ENCODE measurements around the gene SENP3. TPM values are rescaled to one million over a fixed set of nuclear protein-coding genes. Genes with fewer than 3 reads are reported as not detected.

The SENP3 gene
- total and polyA plus RNA-seq, 2 of the 13 experiments (the other 11 are each of a cell fraction or from before 2014, with no cell fraction given): 55.8 to 75.4 TPM

GRCh38 chr17:7572338-7572587 is 10.5 kb downstream of the SENP3 start (continued):
- TF ChIP-seq ZNF281 (CRISPR knock-in tag; IDR thresholded peaks at IDR 0.05; ENCODE audit: borderline replicate concordance): no peak
- TF ChIP-seq ZNF225 (CRISPR knock-in tag; IDR thresholded peaks at IDR 0.05): no peak; the same call in 1 of the 2 replicates
- no peak for TF ChIP-seq ZNF292 (CRISPR knock-in tag; IDR thresholded peaks at IDR 0.05; ENCODE audit: borderline replicate concordance, low read depth)
- no peak for TF ChIP-seq THYN1 (CRISPR knock-in tag; IDR thresholded peaks at IDR 0.05; ENCODE audit: borderline replicate concordance, low read depth)
- TF ChIP-seq DDIT3 (CRISPR knock-in tag; IDR thresholded peaks at IDR 0.05): no peak
- TF ChIP-seq ZKSCAN8 (CRISPR knock-in tag; IDR thresholded peaks at IDR 0.05; ENCODE audit: borderline replicate concordance): peak; percentile 35; the same call in 1 of the 2 replicates
- no peak for TF ChIP-seq ZSCAN29 (CRISPR knock-in tag; conservative IDR thresholded peaks at IDR 0.05)
- TF ChIP-seq ZNF704 (CRISPR knock-in tag; IDR thresholded peaks at IDR 0.05; ENCODE audit: borderline replicate concordance): peak; percentile 80; the same call in 1 of the 2 replicates
- peak; percentile 92; the same call in 1 of the 2 replicates for TF ChIP-seq ARID4A (CRISPR knock-in tag; IDR thresholded peaks at IDR 0.05; ENCODE audit: borderline replicate concordance)
- TF ChIP-seq KDM1A (CRISPR knock-in tag; IDR thresholded peaks at IDR 0.05): no peak
- peak; percentile 20; the same call in 1 of the 2 replicates for TF ChIP-seq ZNF142 (CRISPR knock-in tag; IDR thresholded peaks at IDR 0.05)
- TF ChIP-seq DBP (CRISPR knock-in tag; IDR thresholded peaks at IDR 0.05; ENCODE audit: not compliant biosample characterization): no peak
- TF ChIP-seq ZNF501 (CRISPR knock-in tag; IDR thresholded peaks at IDR 0.05): no peak
- peak; percentile 86 for TF ChIP-seq ZSCAN9 (CRISPR knock-in tag; IDR thresholded peaks at IDR 0.05; ENCODE audit: borderline replicate concordance)
